Stromal cell of bone marrow (primary cell): ENCODE measurements around the gene ATG7.

Source experiments
- DNase-seq: peaks from one replicate; pipeline ENCODE4 v3.0.0-alpha.2; 2012; ENCODE audit warnings: low read depth

Gene ATG7

GRCh38 chr3:11539218-11539617 is 267.0 kb downstream of the ATG7 start:
- no peak for DNase-seq

- DNase-seq = no peak
These were observed 267.5 kb downstream of the ATG7 start for GRCh38 chr3:11539677-11540076.

GRCh38 chr3:11541321-11542303 is 269.4 kb downstream of the ATG7 start:
- DNase-seq = no peak

- DNase-seq = no peak
These were observed 270.4 kb downstream of the ATG7 start for GRCh38 chr3:11542551-11542950.

- DNase-seq = no peak
These were observed 271.1 kb downstream of the ATG7 start for GRCh38 chr3:11543141-11543947.

- no peak for DNase-seq
These were observed 271.8 kb downstream of the ATG7 start for GRCh38 chr3:11543948-11544387.

- DNase-seq = no peak
These were observed 272.4 kb downstream of the ATG7 start for GRCh38 chr3:11544412-11545181.

GRCh38 chr3:11545186-11545851 is 273.1 kb downstream of the ATG7 start:
- no peak for DNase-seq

- DNase-seq = no peak
These were observed 274.6 kb downstream of the ATG7 start for GRCh38 chr3:11546657-11547302.

- no peak for DNase-seq
These were observed 275.3 kb downstream of the ATG7 start for GRCh38 chr3:11547498-11547897.

GRCh38 chr3:11548721-11549131 is 276.5 kb downstream of the ATG7 start:
- no peak for DNase-seq

- DNase-seq = no peak
These were observed 277.5 kb downstream of the ATG7 start for GRCh38 chr3:11549580-11550140.

GRCh38 chr3:11551036-11551435 is 278.8 kb downstream of the ATG7 start:
- DNase-seq = no peak

GRCh38 chr3:11552289-11553264 is 280.4 kb downstream of the ATG7 start:
- no peak for DNase-seq

- no peak for DNase-seq
These were observed 281.4 kb downstream of the ATG7 start for GRCh38 chr3:11553436-11554235.

- DNase-seq = no peak
These were observed 282.0 kb downstream of the ATG7 start for GRCh38 chr3:11554236-11554610.

- no peak for DNase-seq
These were observed 282.5 kb downstream of the ATG7 start for GRCh38 chr3:11554666-11555065.

- no peak for DNase-seq
These were observed 283.1 kb downstream of the ATG7 start for GRCh38 chr3:11555211-11555782.
